GM06990 (cell line): ENCODE results near the gene JAK3.
"Not testable (repeated sequence)": the region's sequence is repeated elsewhere in the genome, so short reads cannot be mapped to it uniquely, and the experiment has no call there.

Source experiments
- DNase-seq: peaks from one replicate; pipeline ENCODE4 v3.0.0-alpha.2; 2011; ENCODE audit not compliant: insufficient read length; ENCODE audit errors: extremely low read depth
- H3K27me3 ChIP-seq: replicated peaks from 2 replicates; pipeline ENCODE4 v1.6.0; 2011; ENCODE audit warnings: low read length; ENCODE audit not compliant: control insufficient read depth, insufficient read depth
- H3K36me3 ChIP-seq: 2 replicates; pipeline ENCODE4 v1.5.1; 2011; ENCODE audit warnings: low read length; ENCODE audit not compliant: control insufficient read depth, insufficient read depth
- H3K4me3 ChIP-seq: replicated peaks from 2 replicates; pipeline ENCODE4 v1.5.1; 2011; ENCODE audit warnings: low read depth, mild to moderate bottlenecking, control low read depth, low read length
- TF ChIP-seq, protein P1 (sequence below): IDR thresholded peaks from 2 replicates; pipeline ENCODE4 v1.5.1; 2011; ENCODE audit warnings: low read length, control low read depth, mild to moderate bottlenecking, inconsistent platforms; ENCODE audit not compliant: insufficient read depth, poor library complexity, severe bottlenecking

The JAK3 gene

DNA sequence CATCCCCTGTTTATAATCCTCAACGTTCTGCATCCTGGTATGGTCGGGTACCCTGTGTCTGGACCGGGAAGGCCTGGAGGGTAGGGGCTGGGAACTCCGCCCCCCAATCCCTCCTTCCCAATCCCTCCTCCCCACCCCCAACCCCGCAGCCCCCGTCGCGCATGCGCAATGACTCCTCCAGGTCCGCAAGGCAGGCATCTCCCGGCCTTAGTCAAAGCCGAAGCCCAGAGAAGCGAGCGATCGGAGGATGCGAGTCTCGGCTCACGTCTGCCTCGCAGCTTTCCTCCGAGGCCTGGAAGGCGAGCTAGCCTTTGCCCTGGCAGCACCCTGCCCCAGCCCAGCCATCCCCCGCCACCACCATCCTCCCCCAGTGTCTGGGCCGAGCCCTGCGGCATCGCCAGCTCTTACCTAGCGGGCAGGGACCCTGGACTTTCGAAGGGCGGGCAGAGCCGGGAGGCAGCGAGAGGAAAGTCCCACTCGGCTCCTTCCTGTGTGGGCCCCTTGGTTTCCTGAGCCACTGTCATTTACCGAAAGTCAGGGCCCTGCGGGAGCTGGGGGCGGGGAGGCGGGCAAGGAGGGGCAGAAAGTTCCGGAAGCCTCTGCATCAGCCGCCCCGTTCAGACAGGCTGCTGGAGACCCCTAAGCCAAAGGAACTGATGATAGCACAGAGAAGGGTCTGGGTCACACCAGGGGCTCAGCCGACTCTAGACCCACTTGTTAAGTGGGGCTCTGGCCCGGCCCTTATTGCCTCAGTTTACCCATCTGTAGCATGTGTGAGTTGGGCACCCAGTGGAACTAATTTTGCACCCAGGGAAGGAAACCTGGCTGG lies at the start of gene JAK3:
Gene JAK3, minus strand, starts transcription at position 445 of the 829 bp plus-strand sequence. CDS start 3,565 bp downstream, outside the sequence.
- peak; percentile 88 for DNase-seq
- H3K4me3 ChIP-seq, result peak within 1 kb of the TSS; percentile 69

GRCh38 chr19:17893766-17894165 lies 46.0 kb upstream of the JAK3 start:
- no peak for DNase-seq
- Histone ChIP-seq H3K27me3 (no peaks in the 10 kb centered on the region), H3K36me3 (no peaks in the 10 kb centered on the region), H3K4me3 (no peak overlapping the region)
- TF ChIP-seq, protein P1, sequence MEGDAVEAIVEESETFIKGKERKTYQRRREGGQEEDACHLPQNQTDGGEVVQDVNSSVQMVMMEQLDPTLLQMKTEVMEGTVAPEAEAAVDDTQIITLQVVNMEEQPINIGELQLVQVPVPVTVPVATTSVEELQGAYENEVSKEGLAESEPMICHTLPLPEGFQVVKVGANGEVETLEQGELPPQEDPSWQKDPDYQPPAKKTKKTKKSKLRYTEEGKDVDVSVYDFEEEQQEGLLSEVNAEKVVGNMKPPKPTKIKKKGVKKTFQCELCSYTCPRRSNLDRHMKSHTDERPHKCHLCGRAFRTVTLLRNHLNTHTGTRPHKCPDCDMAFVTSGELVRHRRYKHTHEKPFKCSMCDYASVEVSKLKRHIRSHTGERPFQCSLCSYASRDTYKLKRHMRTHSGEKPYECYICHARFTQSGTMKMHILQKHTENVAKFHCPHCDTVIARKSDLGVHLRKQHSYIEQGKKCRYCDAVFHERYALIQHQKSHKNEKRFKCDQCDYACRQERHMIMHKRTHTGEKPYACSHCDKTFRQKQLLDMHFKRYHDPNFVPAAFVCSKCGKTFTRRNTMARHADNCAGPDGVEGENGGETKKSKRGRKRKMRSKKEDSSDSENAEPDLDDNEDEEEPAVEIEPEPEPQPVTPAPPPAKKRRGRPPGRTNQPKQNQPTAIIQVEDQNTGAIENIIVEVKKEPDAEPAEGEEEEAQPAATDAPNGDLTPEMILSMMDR, result no peak

More for the DNA sequence above, at the start of gene JAK3:
- peaks cover 10% of the 10 kb centered on the region for H3K36me3 ChIP-seq
- TF ChIP-seq, protein P1, result no peak
- no peaks in the 10 kb centered on the region for H3K27me3 ChIP-seq

GRCh38 chr19:17889609-17890214 lies 41.9 kb upstream of the JAK3 start:
- Histone ChIP-seq H3K4me3 (no peak overlapping the region), H3K36me3 (no peaks in the 10 kb centered on the region), H3K27me3 (no peaks in the 10 kb centered on the region)
- DNase-seq, result no peak
- TF ChIP-seq, protein P1, result no peak

- Histone ChIP-seq H3K4me3 (no peak overlapping the region), H3K36me3 (no peaks in the 10 kb centered on the region), H3K27me3 (no peaks in the 10 kb centered on the region)
- DNase-seq, result no peak
- TF ChIP-seq, protein P1, result no peak
These were observed 40.5 kb upstream of the JAK3 start for GRCh38 chr19:17888260-17888659.

DNA sequence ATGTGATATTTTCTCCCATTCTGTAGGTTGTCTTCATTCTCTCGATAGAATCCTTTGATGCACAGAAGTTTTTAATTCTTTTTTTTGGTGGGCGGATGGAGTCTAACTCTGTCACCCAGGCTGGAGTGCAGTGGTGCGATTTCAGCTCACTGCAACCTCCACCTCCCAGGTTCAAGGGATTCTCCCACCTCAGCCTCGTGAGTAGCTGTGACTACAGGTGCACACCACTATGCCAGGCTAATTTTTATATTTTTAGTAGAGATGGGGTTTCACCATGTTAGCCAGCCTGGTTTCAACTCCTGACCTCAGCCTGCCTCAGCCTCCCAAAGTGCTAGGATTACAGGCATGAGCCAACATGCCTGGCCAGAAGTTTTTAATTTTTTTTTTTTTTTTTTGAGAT lies 39.4 kb upstream of the JAK3 start:
- not testable (repeated sequence) for H3K36me3 ChIP-seq, DNase-seq, H3K4me3 ChIP-seq, H3K27me3 ChIP-seq

DNA sequence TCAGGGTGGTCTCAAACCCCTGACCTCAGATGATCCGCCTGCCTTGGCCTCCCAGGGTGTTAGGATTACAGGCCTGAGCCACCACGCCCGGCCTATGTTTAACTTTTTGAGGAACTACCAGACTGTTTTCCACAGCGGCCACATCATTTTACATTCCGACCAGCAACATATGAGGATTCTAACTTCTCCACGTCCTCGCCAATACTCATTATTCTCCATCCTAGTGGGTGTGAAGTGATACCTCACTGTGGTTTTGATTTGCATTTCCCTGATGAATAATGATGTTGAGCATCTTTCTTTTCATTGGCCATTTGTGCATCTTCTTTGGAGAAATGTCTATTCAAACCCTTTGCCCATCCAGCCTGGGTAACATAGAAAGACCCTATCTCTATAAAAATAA lies 38.7 kb upstream of the JAK3 start:
- no peaks in the 10 kb centered on the region for H3K36me3 ChIP-seq
- TF ChIP-seq, protein P1, result no peak
- no peaks in the 10 kb centered on the region for H3K27me3 ChIP-seq
- DNase-seq, result no peak
- no peak overlapping the region for H3K4me3 ChIP-seq
